Mucosa of gallbladder (tissue), 1 donor: ENCODE measurements around the gene RARRES1. TPM values are rescaled to one million over a fixed set of nuclear protein-coding genes. Genes with fewer than 3 reads are reported as not detected.
"Not testable (repeated sequence)": the region's sequence is repeated elsewhere in the genome, so short reads cannot be mapped to it uniquely, and the experiment has no call there.

Source experiments
- DNase-seq: peaks from one replicate; pipeline ENCODE4 v3.0.0-alpha.2; 2020; ENCODE audit warnings: low spot score
- total RNA-seq: library from RNA; stranded (reverse); gene quantifications from one replicate; pipeline ENCODE4 v1.2.1, GENCODE V29; 2021
- donor health status: DM: no; HTN: no; CAD: no.

RARRES1 gene
- total RNA-seq, 1 donor from 2014 or later: 6.3 TPM

DNA sequence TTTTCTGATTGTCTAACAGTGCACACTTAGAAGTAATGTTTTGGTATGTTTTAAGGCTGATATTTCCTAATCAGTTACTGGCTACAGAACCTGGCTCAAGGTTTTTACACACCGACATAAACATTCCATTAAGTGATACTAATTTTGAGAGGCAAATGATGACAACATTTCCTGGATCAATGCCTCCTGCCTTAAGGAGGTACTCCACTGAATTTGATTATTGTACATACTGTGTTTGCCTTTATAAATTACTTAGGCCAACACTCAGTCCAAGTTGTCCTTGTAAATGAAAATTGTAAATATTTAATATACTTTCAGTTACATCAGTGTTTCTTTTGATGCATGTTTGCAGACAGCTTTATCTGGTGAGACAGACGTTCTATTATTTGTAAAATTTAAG, 35.6 kb downstream of the RARRES1 start:
- no peak for DNase-seq

GRCh38 chr3:158693866-158694456, 38.3 kb downstream of the RARRES1 start:
- DNase-seq: not testable (repeated sequence)

DNA sequence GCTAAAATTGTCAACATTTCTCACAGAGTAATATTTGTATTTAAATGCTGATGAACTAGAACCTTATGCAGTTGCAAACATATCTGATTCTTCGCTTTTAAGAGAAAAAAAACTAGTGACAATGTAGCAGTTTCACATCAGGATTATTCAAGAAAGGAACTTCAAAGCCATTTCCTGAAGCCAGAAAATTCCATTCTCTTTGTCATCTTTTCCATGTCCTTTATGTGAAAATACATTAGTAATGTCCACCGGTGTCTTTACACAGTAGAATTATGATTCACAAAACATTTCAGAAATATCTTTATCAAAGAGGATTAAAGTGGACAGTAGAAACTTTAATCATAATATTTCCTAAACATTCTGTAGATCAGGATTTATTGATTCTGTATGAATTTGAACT, 47.1 kb downstream of the RARRES1 start:
- DNase-seq: no peak

DNA sequence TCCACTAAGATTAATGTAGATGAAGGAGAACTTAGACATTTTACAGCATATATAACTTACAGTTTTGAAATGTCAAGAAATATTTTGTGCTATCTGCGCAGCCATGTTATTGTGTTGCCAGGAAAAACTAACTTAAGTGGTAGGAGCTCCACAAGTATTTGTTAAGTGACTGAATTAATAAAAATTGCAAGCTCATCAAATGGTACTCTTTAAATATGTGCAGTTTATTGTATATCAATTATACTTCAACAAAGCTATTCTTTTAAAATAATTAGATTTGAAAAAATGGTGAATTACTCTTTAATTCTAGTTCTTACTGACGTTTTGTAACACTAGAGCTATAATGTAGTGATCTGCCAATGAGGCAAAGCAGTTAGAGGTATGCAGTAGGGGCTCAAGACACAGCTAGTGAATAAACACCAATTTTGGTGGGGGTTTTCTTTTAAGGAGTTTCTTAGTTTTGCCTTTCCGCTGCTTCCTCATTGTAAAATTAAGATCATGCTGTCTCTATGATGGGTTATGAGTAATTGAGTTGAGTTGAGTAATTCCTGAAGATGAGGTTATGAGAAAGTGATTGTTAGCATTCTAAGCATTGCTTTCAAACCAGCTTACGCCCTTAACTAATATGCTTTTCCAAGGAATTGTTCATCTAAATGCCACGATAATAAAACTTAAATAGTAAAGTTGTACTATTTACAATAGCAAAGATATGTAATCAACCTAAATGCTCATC, 48.9 kb downstream of the RARRES1 start:
- no peak for DNase-seq

GRCh38 chr3:158680861-158681260, 51.4 kb downstream of the RARRES1 start:
- DNase-seq: no peak

DNA sequence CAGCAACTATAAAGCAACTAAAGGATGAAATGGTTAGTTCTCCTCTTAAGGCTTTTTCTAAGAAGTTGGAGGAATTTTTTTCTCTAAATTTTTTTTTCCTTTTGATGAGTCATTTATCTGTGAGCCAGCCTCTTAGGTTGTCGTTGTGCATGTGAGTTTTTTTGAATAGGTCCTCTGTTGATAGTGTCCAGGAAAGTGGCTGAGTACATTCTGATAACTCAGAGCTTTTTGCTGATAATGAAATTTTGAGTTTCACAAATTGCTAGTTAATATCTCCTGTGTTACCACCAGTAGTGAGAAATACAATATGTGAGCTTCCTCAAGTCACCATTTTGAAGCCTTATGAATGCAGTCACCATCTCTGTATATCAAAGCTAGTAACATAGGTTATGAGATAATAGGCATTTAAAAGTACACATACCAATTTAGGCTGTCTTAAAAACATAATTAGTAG, 52.7 kb downstream of the RARRES1 start:
- no peak for DNase-seq

DNA sequence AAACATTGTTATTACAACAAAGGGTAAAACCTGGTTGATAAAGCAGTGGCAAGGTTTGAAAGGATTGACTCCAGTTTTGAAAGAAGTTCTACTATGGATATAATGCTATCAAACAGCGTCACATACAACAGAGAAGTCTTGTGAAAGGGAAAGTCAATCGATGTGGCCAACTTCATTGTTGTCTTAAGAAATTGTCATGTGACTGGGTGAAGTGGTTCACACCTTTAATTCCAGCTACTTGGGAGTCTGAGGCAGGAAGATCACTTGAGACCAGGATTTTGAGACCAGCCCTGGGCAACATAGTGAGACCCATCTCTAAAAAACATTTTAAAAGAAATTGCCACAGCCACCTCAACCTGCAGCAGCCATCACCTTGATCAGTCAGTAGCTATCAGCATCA, 53.6 kb downstream of the RARRES1 start:
- DNase-seq: no peak

- DNase-seq: peak; percentile 89
Observed at GRCh38 chr3:158672215-158673176, 59.8 kb downstream of the RARRES1 start, which contains the start of gene LXN. LXN (minus strand) TSS chr3:158672648; CDS start chr3:158672478, 170 bp downstream.

GRCh38 chr3:158671821-158672214, 60.4 kb downstream of the RARRES1 start:
- DNase-seq: no peak

DNA sequence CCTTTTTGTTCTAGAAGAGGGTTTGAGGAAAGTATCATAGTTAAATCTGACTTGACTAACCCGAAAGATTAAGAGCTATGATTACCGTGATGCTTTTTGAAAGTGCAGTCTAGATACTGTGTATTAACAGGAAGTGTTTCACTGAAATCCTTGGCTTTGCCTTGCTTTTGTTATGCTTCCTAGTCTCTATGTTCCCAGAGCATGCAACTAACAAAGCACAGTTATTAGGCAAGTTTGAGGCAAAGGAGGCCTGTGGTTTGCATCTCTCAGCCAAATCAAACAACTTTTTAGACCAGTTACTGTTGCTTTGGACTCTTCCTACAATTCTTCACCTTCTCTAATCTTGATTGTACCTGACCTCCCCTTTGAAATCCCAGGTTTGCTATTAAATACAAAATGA, 63.8 kb downstream of the RARRES1 start:
- DNase-seq: no peak

- no peak for DNase-seq
Observed at GRCh38 chr3:158666416-158666815, 65.8 kb downstream of the RARRES1 start.

DNA sequence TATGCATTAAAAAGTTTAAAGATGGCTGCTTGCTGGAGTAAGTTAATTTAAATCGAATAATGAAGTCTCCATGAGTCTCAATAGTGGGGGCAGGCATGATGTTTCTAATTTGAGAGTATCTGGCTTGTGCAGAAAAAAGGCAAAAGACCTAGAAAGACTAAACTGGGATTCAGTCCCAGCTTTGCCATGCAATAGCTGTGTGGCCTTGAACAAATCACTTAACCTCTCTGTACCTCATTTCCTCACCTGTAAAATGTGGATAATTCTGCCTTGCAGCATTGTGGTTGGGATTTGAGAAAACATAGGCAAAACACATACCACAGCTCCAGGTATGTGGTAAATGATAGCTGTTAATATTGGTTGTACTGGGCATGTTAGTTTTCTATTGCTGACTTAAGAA, 68.4 kb downstream of the RARRES1 start:
- no peak for DNase-seq

- DNase-seq: no peak
Observed at GRCh38 chr3:158663246-158663645, 69.0 kb downstream of the RARRES1 start.

DNA sequence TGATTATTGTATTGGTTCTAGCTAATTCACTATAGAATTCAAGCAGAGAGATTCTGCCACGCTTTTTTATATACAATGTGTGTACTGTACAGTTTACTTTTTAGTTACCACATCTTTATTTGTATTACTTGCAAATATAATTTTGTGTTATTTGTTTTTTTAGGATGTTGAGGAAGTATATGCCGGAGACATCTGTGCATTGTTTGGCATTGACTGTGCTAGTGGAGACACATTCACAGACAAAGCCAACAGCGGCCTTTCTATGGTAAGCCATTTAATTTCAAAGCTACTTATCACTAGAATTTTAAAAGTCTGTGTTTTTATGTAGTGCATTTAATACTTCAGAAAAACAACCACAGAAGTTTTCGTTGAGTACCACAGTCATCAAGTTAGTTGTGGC, 71.5 kb downstream of the RARRES1 start:
- DNase-seq: no peak

DNA sequence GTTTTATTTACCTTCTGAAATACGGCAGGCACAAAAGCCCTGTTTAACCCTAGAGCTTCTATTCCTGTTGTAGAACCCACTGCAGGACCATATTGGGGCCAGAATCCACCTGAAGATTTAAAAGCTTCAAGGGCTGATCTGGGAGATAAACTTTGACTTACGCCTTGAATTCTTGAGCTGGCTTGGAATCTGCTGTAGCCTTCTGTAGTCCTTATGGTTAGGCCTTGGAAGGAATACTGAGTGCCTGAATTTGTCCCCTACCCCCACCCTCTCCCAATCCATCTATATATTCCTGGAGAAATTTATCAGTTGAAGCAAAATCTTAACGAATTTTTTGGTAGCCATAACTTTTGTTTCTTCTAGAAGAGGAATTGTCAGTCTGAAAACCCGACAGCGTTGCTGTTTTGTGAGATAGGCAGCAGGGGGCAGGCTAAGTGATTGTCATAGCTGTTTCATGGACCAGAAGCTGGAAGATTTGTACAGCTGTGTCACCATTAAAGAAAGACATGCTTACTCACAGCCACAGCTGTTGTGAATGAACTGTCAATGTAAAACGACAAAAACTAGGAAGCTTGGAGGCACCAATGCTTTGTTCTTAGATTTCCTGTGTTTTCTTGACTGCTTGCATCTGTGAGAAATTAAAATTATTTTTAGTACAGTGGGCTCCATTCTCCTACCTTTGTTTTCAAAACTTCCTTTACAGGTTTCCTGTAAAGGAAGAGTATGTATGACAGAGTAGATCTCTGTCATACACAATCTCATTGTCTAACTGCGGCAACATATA, 72.6 kb downstream of the RARRES1 start:
- DNase-seq: peak; percentile 51

DNA sequence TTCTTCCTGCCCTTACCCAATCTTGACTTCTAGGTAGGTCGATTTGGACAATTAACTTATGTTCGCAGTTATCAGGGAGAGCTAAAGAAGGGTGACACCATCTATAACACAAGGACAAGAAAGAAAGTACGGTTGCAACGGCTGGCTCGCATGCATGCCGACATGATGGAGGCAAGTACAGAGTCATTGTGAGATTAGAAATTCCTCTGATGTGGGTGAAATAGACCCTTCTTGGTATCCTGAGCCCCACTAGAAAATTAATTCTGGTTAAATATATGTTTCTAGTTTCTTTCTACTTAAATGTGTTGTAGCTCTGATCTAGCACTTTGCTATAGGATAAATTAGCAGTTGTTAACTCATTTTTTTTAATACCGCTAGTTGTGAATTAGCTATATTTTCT, 73.4 kb downstream of the RARRES1 start:
- DNase-seq: no peak

GRCh38 chr3:158652463-158652862, 79.8 kb downstream of the RARRES1 start:
- DNase-seq: no peak

- no peak for DNase-seq
Observed at GRCh38 chr3:158651192-158651591, 81.1 kb downstream of the RARRES1 start.

GRCh38 chr3:158649791-158650190, 82.5 kb downstream of the RARRES1 start:
- DNase-seq: no peak
